Measurements from ENCODE around the gene TGM1. TPM values are rescaled to one million over a fixed set of nuclear protein-coding genes. Genes with fewer than 3 reads are reported as not detected.
A peak's percentile ranks its signal among the peaks of the same experiment; 100 is the strongest.

The TGM1 gene
- total RNA-seq, 1 donor from 2014 or later: 4.9 TPM

DNA sequence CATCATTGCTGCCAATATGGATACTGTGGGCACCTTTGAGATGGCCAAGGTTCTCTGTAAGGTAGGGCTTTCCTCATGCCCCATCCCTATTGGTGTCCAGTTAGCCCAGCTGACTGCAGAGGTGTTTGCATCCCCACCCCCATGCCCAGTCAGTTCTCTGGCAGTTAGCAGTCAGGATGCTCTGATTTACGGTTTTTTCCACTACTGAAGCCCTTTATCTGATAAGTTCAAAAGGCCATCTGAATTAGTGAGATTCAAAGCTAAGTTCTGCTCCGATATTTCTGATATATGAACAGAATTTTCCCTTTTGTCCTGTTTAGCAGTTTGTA lies 29.5 kb downstream of the TGM1 start:
- H3K27ac ChIP-seq: no peak overlapping the region
- peak overlapping the region; percentile 68 for H3K9ac ChIP-seq
- no peak overlapping the region for H2AFZ ChIP-seq (replicated peaks)
- H3K27ac Mint-ChIP-seq: peak overlapping the region; percentile 93
- no peaks in the 10 kb centered on the region for H3K9me3 Mint-ChIP-seq
- H3K36me3 ChIP-seq: no peaks in the 10 kb centered on the region
- H3K27me3 ChIP-seq: no peaks in the 10 kb centered on the region
- TF ChIP-seq, protein P1, sequence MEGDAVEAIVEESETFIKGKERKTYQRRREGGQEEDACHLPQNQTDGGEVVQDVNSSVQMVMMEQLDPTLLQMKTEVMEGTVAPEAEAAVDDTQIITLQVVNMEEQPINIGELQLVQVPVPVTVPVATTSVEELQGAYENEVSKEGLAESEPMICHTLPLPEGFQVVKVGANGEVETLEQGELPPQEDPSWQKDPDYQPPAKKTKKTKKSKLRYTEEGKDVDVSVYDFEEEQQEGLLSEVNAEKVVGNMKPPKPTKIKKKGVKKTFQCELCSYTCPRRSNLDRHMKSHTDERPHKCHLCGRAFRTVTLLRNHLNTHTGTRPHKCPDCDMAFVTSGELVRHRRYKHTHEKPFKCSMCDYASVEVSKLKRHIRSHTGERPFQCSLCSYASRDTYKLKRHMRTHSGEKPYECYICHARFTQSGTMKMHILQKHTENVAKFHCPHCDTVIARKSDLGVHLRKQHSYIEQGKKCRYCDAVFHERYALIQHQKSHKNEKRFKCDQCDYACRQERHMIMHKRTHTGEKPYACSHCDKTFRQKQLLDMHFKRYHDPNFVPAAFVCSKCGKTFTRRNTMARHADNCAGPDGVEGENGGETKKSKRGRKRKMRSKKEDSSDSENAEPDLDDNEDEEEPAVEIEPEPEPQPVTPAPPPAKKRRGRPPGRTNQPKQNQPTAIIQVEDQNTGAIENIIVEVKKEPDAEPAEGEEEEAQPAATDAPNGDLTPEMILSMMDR (IDR thresholded peaks at IDR 0.05): no peak
- no peak for TF ChIP-seq EZH2 (IDR thresholded peaks at IDR 0.05)
- no peak for DNase-seq (ENCODE audit: low spot score)
- H3K9me3 ChIP-seq (ENCODE audit: low read depth): no peaks in the 10 kb centered on the region
- peaks cover 23% of the 10 kb centered on the region for H3K4me1 Mint-ChIP-seq
- peak overlapping the region; percentile 100 for H3K4me3 Mint-ChIP-seq
- H3K36me3 Mint-ChIP-seq: peaks cover 13% of the 10 kb centered on the region
- peaks cover 8% of the 10 kb centered on the region for H4K20me1 ChIP-seq (ENCODE audit: low read depth)
- peak overlapping the region; percentile 93 for H3K4me2 ChIP-seq
- H3K4me1 ChIP-seq: peaks cover 15% of the 10 kb centered on the region
- H3K4me3 ChIP-seq: peak overlapping the region; percentile 87
- peaks cover 53% of the 10 kb centered on the region for H3K79me2 ChIP-seq (ENCODE audit: low read depth)
- peaks cover 18% of the 10 kb centered on the region for H3F3A ChIP-seq (ENCODE audit: low read depth)
- no peaks in the 10 kb centered on the region for H3K27me3 Mint-ChIP-seq (ENCODE audit: insufficient read depth, low read depth)

DNA sequence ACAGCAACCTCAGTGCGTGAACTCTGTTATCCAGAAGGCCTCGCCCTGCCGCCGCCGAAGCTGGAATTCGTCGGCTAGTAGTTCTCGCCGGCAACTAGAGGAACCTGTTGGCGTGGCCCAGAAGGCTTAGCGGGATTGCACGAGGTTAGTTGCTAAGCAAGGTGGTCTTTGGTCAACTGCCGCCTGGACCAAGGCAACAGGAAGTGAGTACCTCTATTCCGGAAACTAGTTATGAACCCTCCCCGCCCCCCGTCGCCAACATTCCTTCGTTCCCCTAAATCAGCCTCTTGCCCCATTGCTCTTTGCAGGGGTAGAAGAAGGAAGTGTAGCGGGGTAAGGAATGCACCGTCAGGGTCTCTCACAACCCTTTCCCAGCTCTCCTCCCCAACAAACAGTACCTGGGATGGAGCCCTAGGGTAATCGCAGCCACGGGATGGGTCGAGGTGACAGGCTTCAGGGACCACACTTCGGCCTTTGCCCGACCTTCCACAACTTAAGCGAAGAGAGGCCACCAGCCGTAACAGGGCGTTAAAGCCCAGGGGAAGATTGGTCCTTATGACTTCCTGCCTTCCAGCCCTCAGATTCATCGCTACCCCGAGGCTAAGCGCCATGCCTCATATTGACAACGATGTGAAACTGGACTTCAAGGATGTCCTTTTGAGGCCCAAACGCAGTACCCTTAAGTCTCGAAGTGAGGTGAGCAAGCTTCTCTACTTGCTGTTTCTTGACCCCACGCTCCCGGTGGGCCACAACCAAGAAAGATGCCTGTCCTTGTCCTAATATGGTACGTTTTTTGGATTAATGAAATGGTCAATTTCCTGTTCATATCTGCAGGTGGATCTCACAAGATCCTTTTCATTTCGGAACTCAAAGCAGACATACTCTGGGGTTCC lies 30.1 kb downstream of the TGM1 start, which contains the start of gene GMPR2:
Gene GMPR2 (plus strand): TSS at position 285 of the 893 bp plus-strand sequence. CDS start 325 bp downstream, at position 610.
- H3K4me3 ChIP-seq: peak within 1 kb of the TSS; percentile 87
- H3K36me3 Mint-ChIP-seq: peaks cover 8% of the 10 kb centered on the region
- peak within 1 kb of the TSS; percentile 88 for H3K9ac ChIP-seq
- H3K27me3 ChIP-seq: no peaks in the 10 kb centered on the region
- H3K27ac Mint-ChIP-seq: peak within 1 kb of the TSS; percentile 93
- DNase-seq (ENCODE audit: low spot score): no peak
- peak within 1 kb of the TSS; percentile 100 for H3K4me3 Mint-ChIP-seq
- H3K36me3 ChIP-seq: no peaks in the 10 kb centered on the region
- peaks cover 23% of the 10 kb centered on the region for H3K4me1 Mint-ChIP-seq
- TF ChIP-seq, protein P1 (IDR thresholded peaks at IDR 0.05): no peak
- TF ChIP-seq EZH2phosphoT487 (IDR thresholded peaks at IDR 0.05) (no peak), EZH2 (IDR thresholded peaks at IDR 0.05) (no peak)
- peaks cover 8% of the 10 kb centered on the region for H4K20me1 ChIP-seq (ENCODE audit: low read depth)
- H3K79me2 ChIP-seq (ENCODE audit: low read depth): peaks cover 59% of the 10 kb centered on the region
- H3K27me3 Mint-ChIP-seq (ENCODE audit: insufficient read depth, low read depth): no peaks in the 10 kb centered on the region
- H2AFZ ChIP-seq (replicated peaks): peak within 1 kb of the TSS; percentile 100
- peak within 1 kb of the TSS; percentile 93 for H3K4me2 ChIP-seq
- H3K27ac ChIP-seq: peak within 1 kb of the TSS; percentile 82
- H3K9me3 ChIP-seq (ENCODE audit: low read depth): no peaks in the 10 kb centered on the region
- peaks cover 15% of the 10 kb centered on the region for H3K4me1 ChIP-seq
- peaks cover 18% of the 10 kb centered on the region for H3F3A ChIP-seq (ENCODE audit: low read depth)
- no peaks in the 10 kb centered on the region for H3K9me3 Mint-ChIP-seq

DNA sequence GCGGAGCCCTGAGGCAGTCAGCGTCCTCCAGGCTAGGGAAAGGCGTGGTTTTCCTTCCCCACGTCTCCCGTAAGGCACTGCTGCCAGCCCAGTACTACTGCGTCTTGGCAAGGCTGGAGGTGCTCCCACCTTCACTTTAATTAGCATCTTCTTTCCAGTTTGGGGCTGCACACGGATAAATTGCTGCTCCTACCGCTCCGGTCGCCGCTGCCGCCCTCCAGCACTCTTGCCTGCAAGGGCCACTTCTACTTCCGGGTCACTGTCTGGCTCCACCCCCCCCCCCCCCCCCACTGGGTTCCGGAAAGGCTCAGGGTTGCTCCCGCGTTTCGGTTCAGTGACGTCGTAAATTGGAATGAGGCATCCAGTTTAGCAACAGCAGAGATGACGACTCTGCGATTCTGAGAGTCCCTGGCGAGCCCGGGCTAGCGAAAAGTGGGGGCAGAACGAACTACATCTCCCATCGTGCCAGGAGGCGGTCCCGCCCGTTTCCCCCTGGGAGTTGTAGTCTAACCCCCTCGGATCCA lies 30.8 kb downstream of the TGM1 start, which contains the start of gene NEDD8:
Gene NEDD8 (minus strand): TSS at position 247 of the 524 bp plus-strand sequence. CDS start 100 bp downstream, at position 147.
- H3K9me3 Mint-ChIP-seq: no peaks in the 10 kb centered on the region
- H3K9ac ChIP-seq: peak within 1 kb of the TSS; percentile 88
- peak within 1 kb of the TSS; percentile 87 for H3K4me3 ChIP-seq
- peaks cover 4% of the 10 kb centered on the region for H3K36me3 Mint-ChIP-seq
- peak within 1 kb of the TSS; percentile 100 for H3K4me3 Mint-ChIP-seq
- H2AFZ ChIP-seq (replicated peaks): peak within 1 kb of the TSS; percentile 100
- peak; percentile 93 for DNase-seq (ENCODE audit: low spot score)
- no peaks in the 10 kb centered on the region for H3K36me3 ChIP-seq
- peak within 1 kb of the TSS; percentile 82 for H3K27ac ChIP-seq
- H3K27me3 ChIP-seq: no peaks in the 10 kb centered on the region
- no peaks in the 10 kb centered on the region for H3K27me3 Mint-ChIP-seq (ENCODE audit: insufficient read depth, low read depth)
- H3K4me2 ChIP-seq: peak within 1 kb of the TSS; percentile 93
- H3F3A ChIP-seq (ENCODE audit: low read depth): peaks cover 18% of the 10 kb centered on the region
- H3K27ac Mint-ChIP-seq: peak within 1 kb of the TSS; percentile 93
- H4K20me1 ChIP-seq (ENCODE audit: low read depth): peaks cover 11% of the 10 kb centered on the region
- TF ChIP-seq, protein P1 (IDR thresholded peaks at IDR 0.05): no peak
- TF ChIP-seq EZH2 (IDR thresholded peaks at IDR 0.05) (no peak), EZH2phosphoT487 (IDR thresholded peaks at IDR 0.05) (no peak)
- H3K9me3 ChIP-seq (ENCODE audit: low read depth): no peaks in the 10 kb centered on the region
- peaks cover 15% of the 10 kb centered on the region for H3K4me1 ChIP-seq
- H3K79me2 ChIP-seq (ENCODE audit: low read depth): peaks cover 66% of the 10 kb centered on the region
- peaks cover 23% of the 10 kb centered on the region for H3K4me1 Mint-ChIP-seq

Measured in neural progenitor cell (in vitro differentiated cells).